SW 1271 (cell line): Measurements from ENCODE around the gene GNG12.

Experiments used
- DNase-seq, 2 experiments: peaks; one replicate each; lab custom pipeline; 2025; lab: John Stamatoyannopoulos, UW

Gene GNG12

DNA sequence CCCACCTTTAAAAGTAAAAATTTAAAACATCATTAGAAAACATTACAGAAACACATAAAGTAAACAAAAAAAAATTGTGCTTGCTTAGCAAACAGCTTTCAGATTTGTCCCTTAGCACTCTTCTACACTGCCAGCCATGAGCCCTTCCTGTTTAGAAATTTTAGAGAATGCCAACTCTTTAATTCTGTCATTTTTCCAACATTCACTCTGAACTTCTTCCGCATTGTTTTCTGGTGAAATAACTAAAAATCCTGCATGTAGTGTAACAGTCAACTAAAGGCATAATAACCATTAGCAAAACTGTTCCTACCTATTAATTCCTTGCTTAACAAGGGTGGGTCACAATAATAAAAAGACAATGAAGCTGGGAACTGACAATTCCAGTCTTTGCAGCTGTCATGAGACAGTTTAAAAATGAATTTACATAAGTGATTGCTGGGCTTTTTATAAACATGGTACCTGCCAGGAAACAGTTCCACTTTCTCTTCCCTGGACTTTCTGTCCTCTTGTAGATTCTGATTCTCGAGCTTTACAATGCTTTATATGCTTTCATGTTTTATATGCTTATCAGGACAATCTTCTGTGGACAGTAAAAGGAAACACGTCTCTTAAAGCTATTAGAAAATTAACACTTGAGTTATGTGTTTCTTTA, 19.0 kb downstream of the GNG12 start:
- DNase-seq = no peak

DNA sequence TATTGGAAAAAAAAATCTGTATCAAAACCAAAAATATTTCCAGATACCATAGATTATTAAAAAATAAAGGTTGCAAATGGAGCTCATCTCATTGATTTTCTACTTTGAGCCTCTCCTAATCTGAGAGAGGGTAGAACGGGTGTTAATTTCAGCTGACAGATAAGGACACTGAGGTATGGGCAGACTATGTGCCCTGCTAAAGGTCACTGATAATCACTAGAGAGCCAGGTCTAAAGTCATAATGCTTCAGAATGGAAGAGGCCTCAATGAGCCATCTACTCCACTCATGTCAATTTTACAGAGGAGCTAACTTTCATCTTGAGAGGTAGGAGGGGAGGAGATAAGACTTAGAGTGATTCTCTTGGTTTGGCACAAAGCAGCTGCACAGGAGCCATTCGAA, 21.0 kb downstream of the GNG12 start:
- DNase-seq = no peak

DNA sequence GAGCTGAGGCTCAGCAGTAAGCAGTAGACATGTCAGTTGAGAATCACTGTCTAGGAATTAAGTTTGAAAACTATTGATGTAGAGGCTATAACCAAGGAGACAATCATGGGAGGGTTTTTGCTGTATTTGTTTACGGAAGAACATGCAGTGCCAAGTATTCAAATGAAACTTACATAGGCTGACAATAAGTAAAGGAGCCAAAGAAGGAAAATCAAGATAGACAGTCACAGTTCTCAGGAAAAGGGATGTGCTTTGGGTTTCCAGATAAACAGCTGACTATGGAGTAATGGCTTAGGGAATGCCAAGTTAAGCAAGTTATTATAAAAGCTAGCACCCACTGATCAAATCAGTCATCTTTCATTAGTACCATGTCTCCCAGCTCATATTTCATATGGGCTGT, 21.5 kb downstream of the GNG12 start:
- DNase-seq = no peak

DNA sequence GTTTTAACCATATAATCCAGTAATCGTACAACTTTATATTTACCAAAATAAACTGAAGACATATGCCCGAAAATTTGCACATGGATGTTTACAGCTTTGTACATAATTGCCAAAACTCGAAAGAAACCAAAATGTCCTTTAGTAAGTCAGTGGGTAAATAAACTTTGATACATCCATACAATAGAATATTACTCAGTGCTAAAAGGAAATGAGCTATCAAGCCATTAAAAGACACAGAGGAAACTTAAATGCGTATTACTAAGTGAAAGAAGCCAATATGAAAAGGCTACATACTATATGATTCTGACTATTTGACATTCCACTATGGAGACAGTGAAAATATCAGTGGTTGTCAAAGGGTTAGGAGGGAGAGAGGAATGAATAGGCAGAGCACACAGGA, 23.4 kb downstream of the GNG12 start:
- DNase-seq = no peak

DNA sequence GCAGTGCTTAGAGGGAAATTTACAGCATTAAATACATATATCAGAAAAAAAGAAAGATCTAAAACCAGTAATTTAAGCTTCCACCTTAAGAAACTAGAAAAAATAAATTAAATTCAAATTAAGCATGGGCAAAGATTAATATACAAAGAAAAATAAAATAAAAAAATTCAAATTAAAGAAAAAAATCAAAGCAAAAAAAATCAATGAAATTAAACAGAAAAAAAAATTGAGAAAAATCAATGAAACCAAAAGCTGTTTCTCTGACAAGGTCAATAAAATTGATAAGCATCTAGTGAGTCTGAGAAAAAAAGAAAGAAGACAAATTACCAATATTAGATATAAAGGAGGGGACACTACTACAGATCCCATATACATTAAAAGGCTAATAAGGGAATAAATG, 26.0 kb downstream of the GNG12 start:
- no peak for DNase-seq

DNA sequence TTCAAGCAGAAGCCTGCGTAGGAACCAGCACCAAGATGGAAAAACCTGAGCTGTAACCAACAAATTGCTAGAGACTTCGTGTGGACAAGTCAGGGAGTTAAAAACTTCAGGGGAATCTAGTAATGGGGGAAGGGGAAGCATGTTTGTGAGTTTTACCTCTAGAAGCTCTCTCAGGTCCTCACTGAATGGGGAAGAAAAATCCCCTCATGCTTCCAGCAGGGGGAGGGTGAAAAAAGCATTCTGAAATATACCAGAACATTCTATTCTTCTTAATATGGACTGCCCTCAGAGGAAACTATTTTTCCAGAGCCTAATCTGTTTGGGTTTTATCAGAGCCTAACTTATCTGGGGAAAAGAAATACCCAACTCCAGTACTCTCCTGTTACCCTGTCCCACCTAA, 28.6 kb downstream of the GNG12 start:
- DNase-seq = no peak

DNA sequence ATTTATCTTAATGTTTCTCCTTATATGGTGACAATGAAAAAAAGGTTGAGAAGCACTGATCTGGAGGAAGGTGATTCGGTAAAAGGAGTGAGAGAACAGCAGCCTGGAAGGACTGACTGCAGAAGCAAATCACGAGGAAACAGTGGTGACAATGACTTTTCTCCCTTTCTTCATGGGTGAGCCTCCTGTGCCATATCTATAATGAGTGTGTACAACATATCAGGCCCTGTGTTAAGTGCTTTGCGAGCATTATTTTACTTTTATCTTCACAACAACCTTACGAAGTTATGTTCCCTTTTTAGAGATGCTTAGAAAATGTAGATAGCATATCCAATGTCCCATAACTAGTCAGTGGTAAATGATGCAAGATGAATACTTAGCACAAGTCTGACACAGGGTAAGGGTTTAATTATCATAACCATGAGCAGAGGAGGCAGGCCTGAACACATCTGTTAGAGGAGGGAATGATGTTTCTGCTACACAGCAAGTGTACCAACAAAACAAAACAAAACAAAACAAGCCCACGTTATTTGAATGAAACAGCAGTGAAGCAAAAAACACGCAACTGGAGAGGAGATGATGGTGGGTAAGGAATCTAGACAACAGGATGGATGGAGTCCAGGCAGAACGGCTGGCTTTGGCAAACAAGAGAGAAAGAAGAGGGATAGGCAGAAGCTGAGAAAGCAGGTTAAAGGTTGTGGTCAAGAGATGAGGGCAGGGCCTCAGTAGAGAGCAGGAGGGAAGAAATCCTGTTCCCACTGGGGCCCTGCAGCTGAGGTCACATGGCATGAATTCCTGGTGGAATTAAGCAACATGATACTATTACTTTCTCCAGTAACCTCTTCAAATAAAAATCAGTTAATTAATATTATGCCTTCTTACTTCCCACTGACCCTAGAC, 29.6 kb downstream of the GNG12 start:
- DNase-seq = no peak

DNA sequence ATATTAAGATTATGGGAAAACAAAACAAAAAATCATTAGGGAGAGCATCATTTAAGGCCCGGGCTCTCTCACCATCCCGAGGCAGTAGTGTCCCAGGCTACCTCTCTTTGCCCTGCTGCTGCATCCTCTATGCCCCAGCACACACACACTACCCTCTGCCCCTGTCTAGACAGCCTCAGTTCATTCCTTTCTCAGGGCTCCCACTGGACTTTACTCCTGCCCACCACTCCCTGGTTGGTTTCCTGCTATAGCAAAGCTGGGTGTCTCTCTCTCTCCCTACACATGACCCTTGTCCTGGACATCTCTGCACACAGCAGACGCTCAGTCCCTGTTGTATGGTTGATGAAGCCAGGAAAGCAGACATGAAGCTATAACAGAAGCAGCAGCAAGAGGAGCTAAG, 30.7 kb downstream of the GNG12 start:
- no peak for DNase-seq

DNA sequence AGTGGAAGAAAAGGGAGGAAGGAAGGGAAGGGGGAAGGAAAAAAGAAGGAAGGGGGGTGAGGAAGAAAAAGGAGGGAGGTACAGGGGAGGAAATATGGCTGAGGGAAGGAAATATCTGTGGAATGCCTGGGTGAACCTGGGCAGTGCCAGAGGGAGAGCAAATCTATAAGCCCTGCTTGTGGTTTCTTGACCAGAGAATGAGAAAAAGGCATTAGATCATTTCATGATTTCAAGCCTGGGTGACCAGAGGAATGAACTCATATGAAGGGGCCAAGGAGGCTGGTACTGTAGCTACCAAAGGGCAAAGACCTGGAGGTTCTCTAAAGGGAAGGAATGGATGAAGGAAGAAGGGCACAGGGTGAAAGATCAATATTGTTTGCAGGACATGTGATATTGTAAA, 31.4 kb downstream of the GNG12 start:
- DNase-seq = no peak

DNA sequence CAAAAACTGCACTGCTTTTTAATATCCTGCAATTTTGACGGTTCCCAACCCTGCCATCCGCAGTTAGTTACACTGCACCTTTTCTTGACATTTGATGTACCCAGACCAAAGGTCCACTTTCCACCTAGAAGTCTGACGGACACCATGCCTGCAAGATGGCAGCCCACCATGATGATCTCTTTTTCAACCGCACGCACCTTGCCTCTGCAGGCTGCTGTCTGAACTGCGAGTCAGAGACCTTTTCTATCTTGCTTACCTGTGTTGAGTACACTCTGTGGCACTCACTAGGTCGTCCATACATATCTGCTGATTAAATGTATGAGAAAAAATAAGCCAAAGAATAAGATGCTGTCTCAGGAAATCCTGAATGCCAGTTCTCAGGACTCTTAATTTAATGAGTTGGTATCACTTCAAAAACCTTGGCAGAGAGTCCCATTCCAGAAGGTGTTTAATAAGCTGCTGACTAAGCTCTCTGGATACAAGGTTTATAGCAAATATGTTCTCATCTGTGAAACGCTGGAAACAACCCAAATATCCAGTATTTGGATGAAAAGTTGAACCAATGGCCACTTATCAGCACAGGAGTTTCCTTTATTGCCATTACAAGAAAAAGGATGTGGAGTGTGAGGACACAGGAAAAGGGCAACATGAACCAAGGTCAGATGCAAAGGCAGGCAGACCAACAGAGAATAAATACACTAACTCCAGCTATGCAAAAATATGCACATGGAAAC, 37.9 kb downstream of the GNG12 start:
- no peak for DNase-seq

DNA sequence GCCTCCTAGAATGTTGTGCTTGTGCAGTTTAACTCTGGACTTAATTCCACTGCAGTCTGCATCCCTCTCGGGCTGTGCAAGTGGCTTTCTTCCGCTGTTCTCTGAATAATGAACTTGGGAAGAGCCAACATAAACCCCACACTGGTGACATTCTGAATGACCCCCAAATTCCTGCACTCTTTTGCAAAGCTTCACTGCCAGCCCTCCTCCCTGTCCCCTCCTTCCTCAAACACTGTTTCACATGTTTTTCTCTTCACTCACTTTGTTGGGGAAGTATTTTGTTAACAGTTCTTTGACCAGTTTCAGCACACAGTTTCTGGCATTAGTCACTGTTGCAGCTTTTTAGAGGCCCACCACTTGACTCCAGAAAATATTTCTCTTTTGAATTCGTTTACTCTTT, 39.7 kb downstream of the GNG12 start:
- DNase-seq = no peak

DNA sequence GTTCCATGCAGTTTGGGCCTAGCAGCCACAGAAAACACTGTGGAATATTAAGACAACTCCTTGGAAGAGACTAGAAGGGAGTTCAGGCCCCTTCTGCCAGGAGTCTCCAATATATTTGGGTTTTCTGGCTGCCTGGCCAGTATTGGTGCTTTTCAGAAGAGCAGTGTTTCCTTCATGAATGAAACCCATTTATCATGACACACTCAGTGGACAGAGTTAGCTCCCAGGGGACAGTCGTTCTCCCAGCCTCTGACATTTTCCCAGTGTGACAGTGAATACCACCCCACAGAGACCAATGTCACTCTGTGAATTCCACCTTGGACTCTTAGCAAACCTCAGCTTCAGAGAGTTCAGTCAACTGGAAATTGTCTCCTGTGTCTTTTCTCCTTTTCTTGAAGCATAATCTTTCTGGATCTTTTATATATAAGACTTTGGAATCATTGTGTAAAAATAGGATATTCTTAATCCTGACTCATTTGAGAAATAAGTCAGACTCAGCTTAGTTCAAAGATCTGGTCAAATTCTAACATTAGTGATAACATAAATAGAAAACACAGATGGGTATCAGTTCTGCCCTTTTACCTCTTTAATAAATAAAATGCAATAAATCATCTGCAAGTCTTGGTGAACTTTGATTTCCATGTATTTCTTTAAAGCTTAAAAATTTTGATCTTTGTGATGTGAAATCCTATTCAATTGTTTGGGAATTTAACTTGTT, 40.4 kb downstream of the GNG12 start:
- no peak for DNase-seq

DNA sequence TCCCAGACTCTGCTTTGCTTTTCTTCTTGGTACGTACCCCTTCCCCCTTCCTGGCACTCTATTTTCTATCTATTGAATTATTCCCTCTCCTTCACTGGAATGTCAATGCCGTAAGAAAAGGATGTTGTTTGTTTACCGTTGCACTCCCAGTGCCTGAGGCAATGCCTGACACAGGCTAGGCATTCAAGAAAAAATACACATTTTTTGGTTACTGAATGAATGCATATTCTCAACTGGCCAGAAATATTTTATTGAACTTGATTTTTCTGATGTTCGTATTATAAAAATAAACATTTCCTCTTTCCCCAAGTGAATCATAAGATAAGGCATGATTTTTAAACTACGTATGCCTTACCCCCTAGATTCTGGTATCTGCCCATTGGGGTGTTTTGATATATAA, 41.2 kb downstream of the GNG12 start:
- no peak for DNase-seq

DNA sequence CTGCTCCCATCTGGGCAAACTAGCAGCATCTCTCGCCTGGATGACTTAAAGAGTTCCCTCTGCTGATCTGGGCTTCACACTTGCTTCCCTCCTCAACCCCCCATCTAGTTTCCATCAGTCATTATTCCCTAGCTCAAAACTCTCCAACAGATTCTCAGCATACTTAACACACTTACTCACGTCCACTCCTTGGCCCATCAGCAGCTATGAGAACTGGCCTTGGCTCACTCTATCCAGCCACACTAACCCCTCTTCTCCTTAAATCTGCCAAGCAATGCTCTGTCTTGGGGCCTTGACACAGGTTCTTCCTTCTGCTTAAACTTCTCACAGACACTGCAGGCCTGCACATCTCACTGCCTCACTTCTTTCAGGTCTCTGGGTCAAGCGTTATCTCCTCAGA, 41.6 kb downstream of the GNG12 start:
- DNase-seq = peak in 1 of 2 experiments; percentile 63

DNA sequence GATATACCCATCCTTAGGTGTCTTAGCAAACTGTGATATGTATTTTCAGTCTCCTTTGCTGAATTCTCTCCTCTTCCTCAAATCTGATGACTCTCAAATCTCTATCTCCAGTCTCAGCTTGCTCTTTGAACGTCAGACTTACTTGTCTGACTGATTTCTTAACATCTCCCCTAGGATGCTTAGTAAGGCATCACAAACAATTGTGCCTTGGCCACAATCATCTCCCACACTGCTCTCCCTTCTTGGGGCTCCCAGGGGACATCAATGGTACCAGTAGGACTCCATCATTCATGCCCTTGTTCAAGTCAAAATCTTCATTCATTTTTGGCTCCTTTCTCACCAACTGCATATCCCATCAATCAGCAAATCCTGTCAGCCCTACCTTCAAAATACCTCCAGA, 42.0 kb downstream of the GNG12 start:
- DNase-seq = no peak

DNA sequence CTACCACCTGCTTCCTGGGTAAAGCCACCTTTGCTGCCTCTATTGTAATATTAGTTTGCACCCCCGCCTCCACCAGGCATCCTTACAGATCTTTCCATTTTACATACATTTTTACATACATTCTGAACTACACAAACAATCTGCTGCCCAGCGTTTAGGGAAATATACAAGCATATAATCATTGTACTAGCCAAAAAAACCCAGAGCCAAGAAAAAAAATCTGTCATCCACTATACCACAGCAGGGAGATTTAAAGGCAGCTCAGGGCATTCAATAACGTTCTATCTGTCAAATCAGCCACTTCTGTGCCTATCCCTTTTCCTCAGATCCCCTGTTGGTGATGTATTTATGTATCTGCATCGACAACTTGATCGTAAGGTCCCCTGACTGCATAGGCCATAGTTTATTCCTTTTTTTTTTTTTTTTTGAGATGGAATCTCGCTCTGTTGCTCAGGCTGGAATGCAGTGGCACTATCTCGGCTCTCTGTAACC, 43.0 kb downstream of the GNG12 start:
- DNase-seq = no peak

DNA sequence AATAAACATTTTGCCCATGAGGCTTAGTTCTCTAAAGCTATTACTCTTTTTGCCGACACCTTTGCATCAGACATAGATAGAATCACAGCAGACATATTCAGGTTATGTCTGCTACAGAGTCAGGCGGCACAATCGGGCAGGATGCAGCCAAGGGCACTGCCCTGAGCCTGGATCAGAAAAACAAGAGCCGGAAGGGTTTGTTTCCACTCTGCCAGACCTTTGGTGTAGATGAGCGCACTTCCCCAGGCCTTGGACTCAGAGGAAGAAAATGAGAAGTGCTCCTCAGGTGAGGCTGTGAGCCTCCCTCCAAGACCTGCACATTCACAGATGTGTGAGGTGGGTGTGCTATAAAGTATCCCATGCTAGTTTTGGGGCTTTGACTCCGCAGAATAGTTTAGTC, 43.7 kb downstream of the GNG12 start:
- no peak for DNase-seq

DNA sequence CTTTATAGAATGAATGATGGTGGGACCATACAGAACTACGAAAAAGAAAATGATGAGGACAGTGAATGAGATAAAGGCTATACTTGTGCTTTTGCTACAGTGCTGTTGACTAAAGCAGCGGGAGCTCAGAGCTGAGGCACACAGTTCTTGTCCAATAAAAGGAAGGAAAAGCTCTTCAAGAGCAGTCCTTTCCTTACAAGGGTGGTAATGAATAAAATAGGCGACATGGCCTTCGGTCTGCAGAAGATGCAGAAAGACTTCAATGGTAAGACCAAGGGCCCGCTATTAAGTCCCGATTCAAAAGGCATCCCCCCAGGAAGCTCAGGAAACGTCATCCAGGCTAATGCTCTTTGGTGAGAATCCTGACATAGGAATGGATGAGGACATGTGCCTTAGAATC, 44.4 kb downstream of the GNG12 start:
- no peak for DNase-seq

DNA sequence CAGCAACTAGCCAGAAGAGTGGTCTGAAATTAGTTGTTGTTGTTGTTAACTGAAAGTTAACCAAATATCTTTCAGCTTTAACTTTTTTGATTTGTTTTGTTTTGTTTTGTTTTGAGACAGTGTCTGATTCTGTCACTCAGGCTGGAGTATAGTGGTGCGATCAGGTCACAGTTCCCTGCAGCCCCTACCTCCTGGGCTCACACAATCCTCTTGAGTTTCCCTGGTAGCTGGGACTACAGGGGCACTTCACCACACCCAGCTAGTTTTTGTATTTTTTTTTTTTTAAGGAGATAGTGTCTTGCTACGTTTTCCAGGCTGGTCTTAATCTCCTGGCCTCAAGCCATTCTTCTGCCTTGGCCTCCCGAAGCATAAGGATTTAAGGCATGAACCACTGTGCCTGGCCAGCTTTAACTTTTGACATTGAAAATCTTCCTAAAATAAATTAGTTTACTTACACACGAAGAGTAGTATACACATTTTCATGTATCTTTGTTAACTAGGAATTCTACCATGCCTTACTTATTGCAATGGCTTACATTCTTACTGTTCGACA, 45.0 kb downstream of the GNG12 start:
- no peak for DNase-seq

DNA sequence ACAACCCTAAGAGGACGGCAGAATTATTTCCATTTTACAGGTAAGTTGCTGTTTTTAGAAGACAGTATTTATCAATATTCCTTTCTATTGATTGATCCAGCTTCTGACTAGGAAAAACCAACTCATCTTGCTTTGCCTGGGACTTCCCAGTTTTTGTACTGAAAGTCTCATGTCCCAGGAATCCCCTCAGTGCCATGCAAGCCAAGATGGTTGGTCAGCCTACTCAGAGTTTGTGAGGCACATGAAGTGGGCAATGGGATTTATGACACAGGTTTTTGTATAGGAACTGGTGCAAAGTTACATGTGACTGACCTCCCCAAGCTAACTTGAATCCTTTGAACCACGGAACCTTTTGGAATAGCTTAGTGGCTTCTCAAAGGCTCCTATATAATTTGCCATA, 45.5 kb downstream of the GNG12 start:
- no peak for DNase-seq

DNA sequence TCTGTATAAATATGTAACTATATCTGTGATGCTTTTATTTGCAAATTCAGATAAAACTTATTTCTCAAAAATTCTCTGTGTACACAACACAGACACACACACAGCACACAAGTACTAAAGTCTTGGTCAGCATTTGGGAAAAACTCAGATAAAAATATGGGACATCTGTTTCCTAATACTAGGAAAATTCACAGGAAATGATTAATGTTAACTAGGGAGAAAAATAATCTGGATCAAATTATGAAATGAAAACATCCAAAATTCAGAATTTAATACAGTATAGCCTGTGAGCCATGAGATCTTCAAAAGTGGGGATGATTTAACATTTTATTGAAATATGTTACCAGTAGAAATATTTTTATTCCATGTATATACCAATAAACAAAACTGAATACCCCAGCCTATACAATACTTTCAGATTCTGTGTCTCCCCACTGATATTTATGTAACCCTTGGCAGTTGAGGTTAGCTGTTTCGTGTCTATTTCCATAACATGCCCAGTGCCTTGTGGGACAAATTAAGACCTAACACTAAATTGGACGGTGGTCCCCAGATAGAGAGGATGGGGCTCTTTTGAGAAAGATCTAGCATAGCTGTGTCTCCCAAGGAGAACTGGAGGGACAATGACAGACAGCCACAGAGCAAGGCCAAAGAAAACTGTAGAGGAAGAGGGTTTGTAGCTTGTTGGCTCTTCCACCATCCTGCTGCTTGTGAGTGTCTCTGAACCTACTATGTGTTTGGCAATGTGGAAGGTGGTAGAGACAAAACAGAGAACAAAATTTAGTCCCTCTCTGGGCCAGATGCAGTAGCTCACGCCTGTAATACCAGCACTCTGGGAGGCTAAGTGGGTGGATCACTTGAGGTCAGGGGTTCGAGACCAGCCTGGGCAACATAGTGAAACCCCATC, 47.2 kb downstream of the GNG12 start:
- no peak for DNase-seq
